H1 (cell line): ENCODE data around the gene ERCC6. TPM values are rescaled to one million over a fixed set of nuclear protein-coding genes. Genes with fewer than 3 reads are reported as not detected.

Experiments used
- CTCF ChIA-PET: fragments of 300-600 bp; sonication (Branson Sonifier 250); formaldehyde crosslinking; loops from one replicate; lab custom pipeline; 2021; ENCODE audit not compliant: partially characterized antibody; lab: Charles Lee
- POLR2A ChIA-PET: fragments of 300-600 bp; sonication (Branson Sonifier 250); formaldehyde crosslinking; loops from one replicate; lab custom pipeline; 2021; ENCODE audit warnings: inconsistent platforms; ENCODE audit not compliant: partially characterized antibody; lab: Charles Lee
- DNase-seq, 2 experiments: peaks; one replicate each; pipeline versions ENCODE4 v3.0.0 to v3.0.0-alpha.2; 2010 to 2022; ENCODE audit warnings: low spot score in 2 of 2, low read depth in 1 of 2, mixed read lengths in 1 of 2
- FAIRE-seq: peaks from 2 replicates; lab custom pipeline; 2011; peaks lifted over from hg19 to GRCh38; lab: Jason Lieb, UNC
- H2AFZ ChIP-seq: 2 replicates; pipeline ENCODE4 v1.8.1; 2012; ENCODE audit warnings: low read length, inconsistent platforms
- H2AK5ac ChIP-seq: 2 replicates; pipeline ENCODE4 v1.6.1; 2013; ENCODE audit warnings: low read depth, low read length
- H2BK120ac ChIP-seq: replicated peaks from 2 replicates; pipeline ENCODE3; 2013; ENCODE audit warnings: low read depth, low read length, inconsistent platforms
- H2BK12ac ChIP-seq: 2 replicates; pipeline ENCODE4 v1.6.1; 2013; ENCODE audit warnings: low read depth, low read length
- H2BK15ac ChIP-seq: 2 replicates; pipeline ENCODE4 v1.6.1; 2013; ENCODE audit warnings: low read length
- H2BK20ac ChIP-seq: 2 replicates; pipeline ENCODE4 v1.6.1; 2013; ENCODE audit warnings: low read length
- H2BK5ac ChIP-seq: 2 replicates; pipeline ENCODE4 v1.6.1; 2013; ENCODE audit warnings: low read depth, low read length
- H3K14ac ChIP-seq: 2 replicates; pipeline ENCODE4 v1.6.1; 2013; ENCODE audit warnings: inconsistent platforms; ENCODE audit not compliant: insufficient read length
- H3K18ac ChIP-seq: 2 replicates; pipeline ENCODE4 v1.6.1; 2013; ENCODE audit warnings: low read length; ENCODE audit errors: extremely low read depth
- H3K23ac ChIP-seq: 2 replicates; pipeline ENCODE4 v1.6.1; 2013; ENCODE audit warnings: inconsistent platforms; ENCODE audit not compliant: insufficient read length
- H3K23me2 ChIP-seq: 2 replicates; pipeline ENCODE4 v1.6.1; 2013; ENCODE audit warnings: low read depth, low read length
- H3K27ac ChIP-seq: 2 replicates; pipeline ENCODE4 v1.6.1; 2011; ENCODE audit warnings: low read depth, low read length, inconsistent platforms
- H3K27me3 ChIP-seq, 4 experiments: replicated peaks in 1 of 4; 1 replicate in 1 of 4; 2 replicates in 3 of 4; pipeline versions ENCODE4 v1.6.1 to v1.8.1; 2011 to 2013; ENCODE audit warnings: low read length in 3 of 4, mild to moderate bottlenecking in 3 of 4, inconsistent platforms in 2 of 4, mixed read lengths in 2 of 4, moderate library complexity in 1 of 4; ENCODE audit not compliant: control insufficient read depth in 3 of 4, insufficient read depth in 3 of 4; ENCODE audit errors: extremely low read depth in 1 of 4
- H3K36me3 ChIP-seq, 4 experiments: 2 replicates each; pipeline versions ENCODE4 v1.6.1 to v1.8.1; 2011 to 2013; ENCODE audit warnings: mild to moderate bottlenecking in 4 of 4, low read length in 3 of 4, moderate library complexity in 2 of 4, control low read depth in 1 of 4, inconsistent platforms in 1 of 4; ENCODE audit not compliant: insufficient read depth in 4 of 4, control insufficient read depth in 2 of 4
- H3K4ac ChIP-seq: replicated peaks from 2 replicates; pipeline ENCODE3; 2013; ENCODE audit warnings: low read length, low read depth, mixed read lengths, inconsistent platforms; ENCODE audit not compliant: insufficient read length
- H3K4me1 ChIP-seq, 4 experiments: replicated peaks in 1 of 4; 1 replicate in 1 of 4; 2 replicates in 3 of 4; pipeline versions ENCODE4 v1.6.1 to v1.8.1; 2011 to 2013; ENCODE audit warnings: low read length in 3 of 4, inconsistent platforms in 2 of 4, mixed read lengths in 1 of 4; ENCODE audit not compliant: insufficient read depth in 4 of 4, control insufficient read depth in 3 of 4
- H3K4me2 ChIP-seq, 2 experiments: 2 replicates each; pipeline versions ENCODE4 v1.6.1 to v1.8.1; 2011 to 2013; ENCODE audit warnings: low read depth in 2 of 2, low read length in 2 of 2, control low read depth in 1 of 2, inconsistent platforms in 1 of 2, mild to moderate bottlenecking in 1 of 2; ENCODE audit not compliant: insufficient read depth in 1 of 2
- H3K4me3 ChIP-seq, 4 experiments: fragments of 200-600, 300-600 bp in 1 of 4; sonication (generic), shearing (Covaris generic), sonication (Bioruptor Twin) in 1 of 4; 2 replicates each; pipeline versions ENCODE4 v1.5.1 to v1.8.1; 2011 to 2016; ENCODE audit warnings: low read length in 4 of 4, low read depth in 3 of 4, control low read depth in 2 of 4, inconsistent platforms in 2 of 4, mild to moderate bottlenecking in 2 of 4, mixed read lengths in 1 of 4, moderate library complexity in 1 of 4; ENCODE audit not compliant: insufficient read depth in 2 of 4; ENCODE audit errors: extremely low read depth in 1 of 4
- H3K56ac ChIP-seq: replicated peaks from 2 replicates; pipeline ENCODE3; 2013; ENCODE audit warnings: low read depth, mild to moderate bottlenecking, mixed read lengths, low read length, inconsistent platforms; ENCODE audit not compliant: insufficient read length
- H3K79me1 ChIP-seq: 2 replicates; pipeline ENCODE4 v1.6.1; 2013; ENCODE audit warnings: low read depth, low read length, control low read depth
- H3K79me2 ChIP-seq, 2 experiments: 2 replicates each; pipeline versions ENCODE4 v1.6.1 to v1.8.1; 2012 to 2013; ENCODE audit warnings: low read length in 2 of 2, mild to moderate bottlenecking in 2 of 2, inconsistent platforms in 1 of 2; ENCODE audit not compliant: insufficient read depth in 2 of 2, control insufficient read depth in 1 of 2
- H3K9ac ChIP-seq, 4 experiments: replicated peaks in 1 of 4; 1 replicate in 1 of 4; 2 replicates in 3 of 4; pipeline versions ENCODE4 v1.6.1 to v1.8.1; 2011 to 2013; ENCODE audit warnings: low read depth in 3 of 4, low read length in 3 of 4, control low read depth in 2 of 4, mild to moderate bottlenecking in 2 of 4, moderate library complexity in 2 of 4, inconsistent platforms in 1 of 4; ENCODE audit errors: extremely low read depth in 1 of 4
- H3K9me3 ChIP-seq, 2 experiments: 2 replicates each; pipeline versions ENCODE4 v1.6.1 to v1.8.1; 2012 to 2013; ENCODE audit warnings: mild to moderate bottlenecking in 2 of 2, moderate library complexity in 2 of 2, control low read depth in 1 of 2, inconsistent platforms in 1 of 2, low read depth in 1 of 2, low read length in 1 of 2, mixed read lengths in 1 of 2; ENCODE audit not compliant: insufficient read depth in 2 of 2
- H4K20me1 ChIP-seq, 2 experiments: replicated peaks in 1 of 2; 2 replicates each; pipeline versions ENCODE3 to v1.8.1; 2011 to 2013; ENCODE audit warnings: inconsistent platforms in 2 of 2, low read length in 2 of 2, mild to moderate bottlenecking in 1 of 2; ENCODE audit not compliant: insufficient read depth in 2 of 2, control insufficient read depth in 1 of 2
- H4K5ac ChIP-seq: 2 replicates; pipeline ENCODE4 v1.6.1; 2013; ENCODE audit warnings: low read length, low read depth, mixed read lengths, inconsistent platforms; ENCODE audit not compliant: insufficient read length
- H4K8ac ChIP-seq: 2 replicates; pipeline ENCODE4 v1.8.0; 2013; ENCODE audit warnings: mild to moderate bottlenecking, moderate library complexity, low read length, inconsistent platforms; ENCODE audit not compliant: insufficient read depth; ENCODE audit errors: extremely low read depth
- H4K91ac ChIP-seq: replicated peaks from 2 replicates; pipeline ENCODE3; 2013; ENCODE audit warnings: low read length, mixed read lengths, inconsistent platforms; ENCODE audit not compliant: insufficient read length
- BCL11A ChIP-seq, 2 experiments: IDR thresholded peaks; one replicate each; pipeline ENCODE4 v1.6.1; 2011; ENCODE audit warnings: low read depth in 2 of 2, low read length in 2 of 2, mild to moderate bottlenecking in 2 of 2
- CHD1 ChIP-seq: IDR thresholded peaks from 2 replicates; pipeline ENCODE4 v1.6.1; 2012; ENCODE audit warnings: low read depth, low read length, improper control_type of control experiment
- CTBP2 ChIP-seq: IDR thresholded peaks from 2 replicates; pipeline ENCODE4 v1.7.0; 2011; ENCODE audit warnings: borderline replicate concordance, mild to moderate bottlenecking, moderate library complexity, mixed read lengths, low read length; ENCODE audit not compliant: insufficient read depth, insufficient read length
- KDM1A ChIP-seq: fragments of 200-600, 300-600 bp; sonication (generic); IDR thresholded peaks from 2 replicates; pipeline ENCODE4 v1.7.1; 2016; ENCODE audit warnings: mild to moderate bottlenecking, low read length, borderline replicate concordance
- PHF8 ChIP-seq: fragments of 200-600 bp; sonication (generic); conservative IDR thresholded peaks from 2 replicates; pipeline ENCODE4 v1.7.1; 2012; ENCODE audit warnings: low read depth, mild to moderate bottlenecking, inconsistent platforms, low read length, moderate library complexity
- POU5F1 ChIP-seq: IDR thresholded peaks from 2 replicates; pipeline ENCODE4 v1.6.1; 2011; ENCODE audit warnings: low read depth, mild to moderate bottlenecking, low read length, moderate library complexity
- RAD21 ChIP-seq, 2 experiments: IDR thresholded peaks in 1 of 2; conservative IDR thresholded peaks in 1 of 2; 2 replicates each; pipeline ENCODE4 v1.6.1; 2011; ENCODE audit warnings: low read depth in 2 of 2, low read length in 2 of 2, improper control_type of control experiment in 1 of 2, inconsistent platforms in 1 of 2, mild to moderate bottlenecking in 1 of 2, moderate library complexity in 1 of 2
- ZNF274 ChIP-seq: IDR thresholded peaks from 2 replicates; pipeline ENCODE4 v1.7.0; 2012; ENCODE audit warnings: low read length, borderline replicate concordance; ENCODE audit errors: extremely low read depth
- WGBS, 2 experiments: shearing (Covaris generic) in 1 of 2; methylation state at CpG; one replicate each; pipeline versions ENCODE4 v1.1.6 to v1.1.7; 2013 to 2015; ENCODE audit warnings: low lambda C conversion rate in 2 of 2, mixed read lengths in 2 of 2, inconsistent platforms in 1 of 2, low coverage in 1 of 2, missing lambda C conversion rate in 1 of 2; ENCODE audit not compliant: insufficient replicate concordance in 2 of 2, insufficient coverage in 1 of 2, insufficient read length in 1 of 2; ENCODE audit errors: extremely low coverage in 1 of 2, missing lambda C conversion rate in 1 of 2; 5-methylcytosine and 5-hydroxymethylcytosine counted together
- polyA plus RNA-seq, 7 experiments: library from polyadenylated mRNA; depleted of rRNA in 3 of 7; stranded (reverse) in 5 of 7; unstranded in 2 of 7; fragments of >200 nt in 5 of 7; fragments of 200-250 nt in 2 of 7; gene quantifications; 1 replicate in 5 of 7; 2 replicates in 1 of 7; 4 replicates in 1 of 7; pipeline versions ENCODE4 v1.2.1 to v1.2.3, GENCODE V29; 2011 to 2013; ENCODE audit warnings: missing spikeins in 2 of 7, mixed read lengths in 2 of 7
- total RNA-seq: library from RNA; stranded (reverse); fragmentation: NEBNext Ultra II Directional; extraction: Animal tissue kit (Norgen Biotek cat#: 25700); gene quantifications from 2 replicates; pipeline ENCODE4 v1.2.1, GENCODE V29; 2021

ERCC6 gene
- total and polyA plus RNA-seq, 2 of the 8 experiments (the other 6 are each of a cell fraction or from before 2014, with no cell fraction given): 4.1 to 11.9 TPM

DNA sequence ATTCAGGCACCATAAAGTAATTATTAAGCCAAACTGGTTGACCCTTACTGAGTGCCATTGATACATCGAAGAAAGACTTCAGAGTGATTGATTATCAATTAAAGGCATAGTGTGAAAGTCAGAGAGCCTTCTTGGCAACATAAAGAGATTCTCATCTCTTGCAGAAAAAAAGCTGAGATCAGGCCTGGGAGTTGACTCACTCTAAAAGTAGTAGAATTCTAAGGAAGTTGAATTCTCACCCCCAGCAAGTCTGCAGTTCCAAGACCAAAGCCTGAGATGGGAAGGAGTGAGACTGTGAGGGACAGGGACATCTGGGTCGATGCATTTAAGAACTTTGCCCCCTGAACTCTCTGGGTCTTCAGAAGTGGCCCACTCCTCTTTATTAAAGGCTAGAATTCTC, 21.6 kb upstream of the ERCC6 start:
- 92% methylated on average over 2 of the region's 2 CpGs; no CpG with 5 or more reads in 1 of the 2 experiments for WGBS, 2 experiments
- H3K18ac ChIP-seq: no peak overlapping the region
- H3K9ac ChIP-seq: no peak overlapping the region
- no peak overlapping the region for H2BK5ac ChIP-seq
- FAIRE-seq (no peak), DNase-seq (no peak)
- no peak overlapping the region for H2AFZ ChIP-seq
- H3K14ac ChIP-seq: no peak overlapping the region
- no peak overlapping the region for H2BK15ac ChIP-seq
- no peaks in the 10 kb centered on the region; the same call in 1 of the 2 replicates for H3K23me2 ChIP-seq
- H3K23ac ChIP-seq: no peak overlapping the region
- no peaks in the 10 kb centered on the region; a peak in 3 of 7 replicates for H3K4me1 ChIP-seq
- no peak overlapping the region for H3K27ac ChIP-seq
- no peak overlapping the region for H2AK5ac ChIP-seq
- H3K27me3 ChIP-seq: 0 out of 7 replicates have a peak, but pooled peaks cover 0 to 3% (median 0%) of the 10 kb centered on the region in 4 experiments
- H2BK12ac ChIP-seq: no peak overlapping the region
- H3K4me3 ChIP-seq: no peak overlapping the region
- H3K9me3 ChIP-seq: no peaks in the 10 kb centered on the region; a peak in 1 of 4 replicates
- no peak overlapping the region for H2BK120ac ChIP-seq
- H4K20me1 ChIP-seq: no peaks in the 10 kb centered on the region
- H3K79me2 ChIP-seq: no peaks in the 10 kb centered on the region
- H3K4ac ChIP-seq: no peak overlapping the region
- H4K5ac ChIP-seq: no peak overlapping the region
- POLR2A ChIA-PET: interaction anchor here (1.0 kb wide), 1 partner anchor 176 kb away, joined by 3 read pairs; no protein-coding TSS in a partner anchor
- no peak overlapping the region for H3K56ac ChIP-seq
- no peak overlapping the region for H2BK20ac ChIP-seq
- no peak overlapping the region for H3K4me2 ChIP-seq
- no peak overlapping the region for H4K8ac ChIP-seq
- CTCF ChIA-PET: no interaction called here
- H4K91ac ChIP-seq: no peak overlapping the region
- H3K36me3 ChIP-seq: no peaks in the 10 kb centered on the region
- no peaks in the 10 kb centered on the region for H3K79me1 ChIP-seq
- TF ChIP-seq PHF8 (no peak), POU5F1 (no peak), ZNF274 (no peak), RAD21 (IDR thresholded peaks at IDR 0.05 in 1 of 2, conservative IDR thresholded peaks at IDR 0.05 in 1 of 2; ENCODE audit: low read depth in 2 of 2, low read length in 2 of 2) (no peak), KDM1A (no peak), CTBP2 (no peak), CHD1 (no peak), BCL11A (IDR thresholded peaks at IDR 0.05; ENCODE audit: low read depth in 2 of 2, low read length in 2 of 2) (no peak)
